Measurements from ENCODE around the gene GPX2.
"Not testable (repeated sequence)": the region's sequence is repeated elsewhere in the genome, so short reads cannot be mapped to it uniquely, and the experiment has no call there.

- not testable (repeated sequence) for TF ChIP-seq CTCF (conservative IDR thresholded peaks at IDR 0.05 in 1 of 2, IDR thresholded peaks at IDR 0.05 in 1 of 2; ENCODE audit: extremely low read depth in 1 of 2, insufficient read depth in 1 of 2, low read depth in 1 of 2, low read length in 2 of 2); EZH2 (IDR thresholded peaks at IDR 0.05; ENCODE audit: borderline replicate concordance, low read length)
These were observed 29.1 kb downstream of the GPX2 start for GRCh38 chr14:64913477-64913876.
